ENCODE measurements around the gene AGBL5. TPM values are rescaled to one million over a fixed set of nuclear protein-coding genes. Genes with fewer than 3 reads are reported as not detected.

AGBL5 gene
- 24.5 and 24.7 TPM in 2 replicates for total RNA-seq

GRCh38 chr2:27050996-27051901 lies at the start of gene AGBL5:
AGBL5 (plus strand) TSS chr2:27051668; CDS start chr2:27052959, 1,291 bp downstream.

GRCh38 chr2:27032495-27033252 lies 18.8 kb upstream of the AGBL5 start, which contains the start of gene TMEM214:
TMEM214 (plus strand) TSS chr2:27032965; CDS start chr2:27033016, 51 bp downstream.

GRCh38 chr2:27071277-27071989 lies 20.0 kb downstream of the AGBL5 start, which contains the start of gene OST4:
OST4 (minus strand) TSS chr2:27071654.

GRCh38 chr2:27078267-27079194 lies 27.1 kb downstream of the AGBL5 start, which contains the start of gene EMILIN1:
EMILIN1 (plus strand) TSS chr2:27078615; CDS start chr2:27079066, 451 bp downstream.

GRCh38 chr2:27086724-27087593 lies 35.5 kb downstream of the AGBL5 start, which contains the start of gene KHK:
KHK (plus strand) TSS chr2:27086772; CDS start chr2:27087260, 488 bp downstream.

GRCh38 chr2:27118525-27119329 lies 67.3 kb downstream of the AGBL5 start, which contains the start of gene CGREF1:
CGREF1 (minus strand) TSS chr2:27119128; CDS start chr2:27104366, 14,762 bp downstream.

Other genes with a start within 250 kb of the AGBL5 start
- not detected in 2 replicates for gene DPYSL5, start 203.5 kb upstream of the AGBL5 start, total RNA-seq
- gene MAPRE3, start 81.0 kb upstream of the AGBL5 start, total RNA-seq, result 2.3 and 2.7 TPM in 2 replicates
- gene TMEM214, start 18.7 kb upstream of the AGBL5 start, total RNA-seq, result 50.4 and 57.4 TPM in 2 replicates
- gene OST4, start 20.0 kb downstream of the AGBL5 start, total RNA-seq, result 183 and 195 TPM in 2 replicates
- gene EMILIN1, start 26.9 kb downstream of the AGBL5 start, total RNA-seq, result 7.6 and 9.8 TPM in 2 replicates
- 2.4 and 3.4 TPM in 2 replicates for gene KHK, start 35.1 kb downstream of the AGBL5 start, total RNA-seq
- 1.3 and 3.0 TPM in 2 replicates for gene CGREF1, start 67.5 kb downstream of the AGBL5 start, total RNA-seq
- gene ABHD1, start 72.1 kb downstream of the AGBL5 start, total RNA-seq, result 0.13 TPM in 1 of 2 replicates, not detected in the other
- gene PREB, start 83.0 kb downstream of the AGBL5 start, total RNA-seq, result 38.4 and 42.0 TPM in 2 replicates
- not detected in 2 replicates for gene PRR30, start 87.7 kb downstream of the AGBL5 start, total RNA-seq
- not detected in 2 replicates for gene TCF23, start 97.3 kb downstream of the AGBL5 start, total RNA-seq
- gene ATRAID, start 160.4 kb downstream of the AGBL5 start, total RNA-seq, result 84.8 and 101 TPM in 2 replicates
- gene SLC5A6, start 160.6 kb downstream of the AGBL5 start, total RNA-seq, result 41.8 and 50.3 TPM in 2 replicates
- 46.7 and 70.7 TPM in 2 replicates for gene CAD, start 165.7 kb downstream of the AGBL5 start, total RNA-seq
- gene SLC30A3, start 211.4 kb downstream of the AGBL5 start, total RNA-seq, result 0.36 TPM in 1 of 2 replicates, not detected in the other
- gene DNAJC5G, start 223.8 kb downstream of the AGBL5 start, total RNA-seq, result not detected in 2 replicates
- not detected in 2 replicates for gene TRIM54, start 230.8 kb downstream of the AGBL5 start, total RNA-seq